ENCODE data around the gene PNPLA5. TPM values are rescaled to one million over a fixed set of nuclear protein-coding genes. Genes with fewer than 3 reads are reported as not detected.

The PNPLA5 gene
- total RNA-seq, 1 experiment from 2014 or later: 5.5 TPM

DNA sequence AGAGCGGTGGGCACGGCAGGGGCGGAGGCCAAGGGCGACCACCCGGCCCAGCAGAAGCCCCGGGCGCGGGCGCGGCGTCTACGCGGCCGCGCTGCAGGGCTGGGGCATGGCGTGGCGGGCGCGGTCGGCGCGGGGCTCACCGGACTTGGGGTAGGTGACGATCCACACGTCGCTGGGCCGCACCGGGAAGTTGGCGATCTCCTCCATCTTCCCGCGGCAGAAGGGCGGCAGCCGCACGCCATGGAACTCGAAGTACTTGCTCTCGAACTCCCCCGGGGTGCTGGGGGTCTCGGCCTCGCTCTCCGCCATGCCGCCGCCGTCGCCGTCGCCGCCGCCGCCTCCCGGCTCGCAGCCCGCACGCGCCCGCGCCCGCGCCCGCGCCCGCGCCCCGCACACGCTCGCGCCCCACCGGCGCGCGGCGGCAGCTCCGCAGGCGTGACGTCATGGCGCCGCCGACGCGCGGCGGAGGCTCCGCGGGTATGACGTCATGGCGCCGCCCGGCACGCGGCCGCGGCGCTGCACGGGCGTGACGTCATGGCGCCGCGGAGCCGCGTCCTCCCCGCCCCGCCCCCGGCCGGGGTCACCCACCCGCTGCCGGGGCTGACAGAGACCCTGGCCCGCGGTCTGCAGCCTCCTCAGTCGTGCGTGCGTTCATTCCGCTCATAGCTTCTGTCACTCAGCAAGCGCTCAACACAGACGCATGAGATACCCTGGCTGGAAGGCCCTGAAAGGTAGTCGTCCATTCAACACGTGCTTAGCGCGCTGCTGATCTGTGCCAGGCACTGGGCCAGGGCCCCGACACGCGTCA lies 29.5 kb downstream of the PNPLA5 start, which contains the start of gene SULT4A1:
Gene SULT4A1, minus strand, starts transcription at position 440 of the 808 bp plus-strand sequence. Its CDS starts 131 bp downstream, at position 309.
- H2BK20ac ChIP-seq (ENCODE audit: low read depth, low read length, poor library complexity, severe bottlenecking): no peak within 1 kb of the TSS
- peak; percentile 61 for DNase-seq
- no peak within 1 kb of the TSS for H3K56ac ChIP-seq (ENCODE audit: insufficient read length, low read depth, low read length)
- WGBS (ENCODE audit: extremely low coverage, insufficient read length, low lambda C conversion rate): no CpG with 5 or more reads among the region's 121 CpGs
- H4K8ac ChIP-seq (replicated peaks; ENCODE audit: insufficient read length, low read depth, low read length): no peak within 1 kb of the TSS
- peak within 1 kb of the TSS; percentile 98 for H3K18ac ChIP-seq (ENCODE audit: insufficient read length, low read depth, low read length)
- peak within 1 kb of the TSS; percentile 34 for H3K9ac ChIP-seq (ENCODE audit: extremely low read depth, insufficient read length, low read length)
- no peaks in the 10 kb centered on the region for H4K20me1 ChIP-seq (ENCODE audit: control insufficient read depth, insufficient read depth, insufficient read length)
- H3K79me2 ChIP-seq (ENCODE audit: insufficient read depth, low read length): peaks cover 16% of the 10 kb centered on the region; the same call in 1 of the 2 replicates
- Mint-ChIP-seq H3K36me3 (ENCODE audit: insufficient read depth in 1 of 3, low read depth in 3 of 3) (peaks cover 6 to 14% (median 11%) of the 10 kb centered on the region in 3 experiments; a peak in 6 of 7 replicates), H3K4me3 (peak within 1 kb of the TSS; percentile 75 to 85), H3K27me3 (ENCODE audit: low read depth) (peaks cover 19% of the 10 kb centered on the region), H3K4me1 (peaks cover 33 to 35% of the 10 kb centered on the region in 2 experiments), H3K27ac (peak within 1 kb of the TSS; percentile 51 to 94 (median 81); a peak in 3 of 7 replicates), H3K9me3 (peaks cover 4 to 7% of the 10 kb centered on the region in 2 experiments)
- H3K79me1 ChIP-seq (ENCODE audit: insufficient read depth, low read depth, low read length, poor library complexity, severe bottlenecking): peaks cover 2% of the 10 kb centered on the region
- peak within 1 kb of the TSS; percentile 99 for H3K14ac ChIP-seq (ENCODE audit: insufficient read depth, low read length)
- no peak within 1 kb of the TSS for H3K4ac ChIP-seq (ENCODE audit: low read depth, low read length)
- H3K23ac ChIP-seq (ENCODE audit: insufficient read length, low read depth, low read length): no peak within 1 kb of the TSS
- TF ChIP-seq, protein P1, sequence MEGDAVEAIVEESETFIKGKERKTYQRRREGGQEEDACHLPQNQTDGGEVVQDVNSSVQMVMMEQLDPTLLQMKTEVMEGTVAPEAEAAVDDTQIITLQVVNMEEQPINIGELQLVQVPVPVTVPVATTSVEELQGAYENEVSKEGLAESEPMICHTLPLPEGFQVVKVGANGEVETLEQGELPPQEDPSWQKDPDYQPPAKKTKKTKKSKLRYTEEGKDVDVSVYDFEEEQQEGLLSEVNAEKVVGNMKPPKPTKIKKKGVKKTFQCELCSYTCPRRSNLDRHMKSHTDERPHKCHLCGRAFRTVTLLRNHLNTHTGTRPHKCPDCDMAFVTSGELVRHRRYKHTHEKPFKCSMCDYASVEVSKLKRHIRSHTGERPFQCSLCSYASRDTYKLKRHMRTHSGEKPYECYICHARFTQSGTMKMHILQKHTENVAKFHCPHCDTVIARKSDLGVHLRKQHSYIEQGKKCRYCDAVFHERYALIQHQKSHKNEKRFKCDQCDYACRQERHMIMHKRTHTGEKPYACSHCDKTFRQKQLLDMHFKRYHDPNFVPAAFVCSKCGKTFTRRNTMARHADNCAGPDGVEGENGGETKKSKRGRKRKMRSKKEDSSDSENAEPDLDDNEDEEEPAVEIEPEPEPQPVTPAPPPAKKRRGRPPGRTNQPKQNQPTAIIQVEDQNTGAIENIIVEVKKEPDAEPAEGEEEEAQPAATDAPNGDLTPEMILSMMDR (conservative IDR thresholded peaks at IDR 0.05): no peak
- H2BK15ac ChIP-seq (ENCODE audit: low read depth, low read length): no peak within 1 kb of the TSS
- H2AK5ac ChIP-seq (ENCODE audit: insufficient read length, low read length): no peak within 1 kb of the TSS
- no peaks in the 10 kb centered on the region for H3K9me3 ChIP-seq (ENCODE audit: control insufficient read depth, low read depth, low read length)
- H3T11ph ChIP-seq (ENCODE audit: low read length): no peak within 1 kb of the TSS
- H2BK12ac ChIP-seq (ENCODE audit: insufficient read length, low read depth, low read length): no peak within 1 kb of the TSS
- H3K4me2 ChIP-seq (ENCODE audit: insufficient read depth, insufficient read length, low read length): peak within 1 kb of the TSS; percentile 60
- no peak within 1 kb of the TSS for H3K27ac ChIP-seq (ENCODE audit: insufficient read length, low read depth, low read length)
- no peak within 1 kb of the TSS for H2BK5ac ChIP-seq (ENCODE audit: insufficient read length, low read length)
- H4K5ac ChIP-seq (ENCODE audit: insufficient read length, low read depth, low read length): no peak within 1 kb of the TSS
- H2AFZ ChIP-seq (ENCODE audit: low read length): no peak within 1 kb of the TSS
- H4K91ac ChIP-seq (ENCODE audit: insufficient read length, low read depth, low read length): no peak within 1 kb of the TSS
- peaks cover 5% of the 10 kb centered on the region for H3K23me2 ChIP-seq (ENCODE audit: insufficient read length, low read depth, low read length, poor library complexity, severe bottlenecking)
- no peaks in the 10 kb centered on the region for H3K27me3 ChIP-seq (ENCODE audit: insufficient read depth, low read length)
- no peak within 1 kb of the TSS for H2BK120ac ChIP-seq (ENCODE audit: low read depth, low read length, poor library complexity, severe bottlenecking)
- peaks cover 12% of the 10 kb centered on the region; the same call in 1 of the 2 replicates for H3K4me1 ChIP-seq (ENCODE audit: insufficient read depth, low read length)

Data from H9 (cell line).